Adrenal gland (tissue), 5 donors: Measurements from ENCODE around the gene SPATA3.

Experiments
- POLR2A ChIP-seq, 2 donors: fragments of 450-650 bp; IDR thresholded peaks; one replicate each; pipeline ENCODE4 v1.6.1; 2017; ENCODE audit warnings: antibody characterized with exemption in 2 of 2, mild to moderate bottlenecking in 2 of 2, moderate library complexity in 1 of 2
- TF ChIP-seq, protein P1 (sequence below), 6 experiments: fragments of 450-650 bp in 4 of 6; fragments of 200-600 bp in 2 of 6; sonication (generic) in 1 of 6; IDR thresholded peaks; 1 replicate in 5 of 6; 2 replicates in 1 of 6; pipeline versions ENCODE4 v1.5.1 to v1.8.0; 2016 to 2021; ENCODE audit warnings: antibody characterized with exemption in 6 of 6, mild to moderate bottlenecking in 2 of 6, moderate library complexity in 1 of 6
- donor health status: DM: no; HTN: no; CAD: no.

- TF ChIP-seq, protein P1, sequence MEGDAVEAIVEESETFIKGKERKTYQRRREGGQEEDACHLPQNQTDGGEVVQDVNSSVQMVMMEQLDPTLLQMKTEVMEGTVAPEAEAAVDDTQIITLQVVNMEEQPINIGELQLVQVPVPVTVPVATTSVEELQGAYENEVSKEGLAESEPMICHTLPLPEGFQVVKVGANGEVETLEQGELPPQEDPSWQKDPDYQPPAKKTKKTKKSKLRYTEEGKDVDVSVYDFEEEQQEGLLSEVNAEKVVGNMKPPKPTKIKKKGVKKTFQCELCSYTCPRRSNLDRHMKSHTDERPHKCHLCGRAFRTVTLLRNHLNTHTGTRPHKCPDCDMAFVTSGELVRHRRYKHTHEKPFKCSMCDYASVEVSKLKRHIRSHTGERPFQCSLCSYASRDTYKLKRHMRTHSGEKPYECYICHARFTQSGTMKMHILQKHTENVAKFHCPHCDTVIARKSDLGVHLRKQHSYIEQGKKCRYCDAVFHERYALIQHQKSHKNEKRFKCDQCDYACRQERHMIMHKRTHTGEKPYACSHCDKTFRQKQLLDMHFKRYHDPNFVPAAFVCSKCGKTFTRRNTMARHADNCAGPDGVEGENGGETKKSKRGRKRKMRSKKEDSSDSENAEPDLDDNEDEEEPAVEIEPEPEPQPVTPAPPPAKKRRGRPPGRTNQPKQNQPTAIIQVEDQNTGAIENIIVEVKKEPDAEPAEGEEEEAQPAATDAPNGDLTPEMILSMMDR (IDR thresholded peaks at IDR 0.05): no peak
- no peak for TF ChIP-seq POLR2A (IDR thresholded peaks at IDR 0.05)
Observed at GRCh38 chr2:231017231-231017598, 21.3 kb downstream of the SPATA3 start.
